Ascending aorta (tissue), 2 donors: ENCODE results near the gene CKMT2. TPM values are rescaled to one million over a fixed set of nuclear protein-coding genes. Genes with fewer than 3 reads are reported as not detected.

ENCODE experiments used
- DNase-seq, 2 donors: peaks; one replicate each; pipeline ENCODE4 v3.0.0-alpha.2; 2019; ENCODE audit warnings: low spot score in 2 of 2
- H3K27ac ChIP-seq, 2 donors: fragments of 200-600 bp; sonication (generic); one replicate each; pipeline ENCODE4 v1.5.1; 2016 to 2017; ENCODE audit warnings: mild to moderate bottlenecking in 1 of 2
- H3K27me3 ChIP-seq: fragments of 200-600 bp; sonication (generic); one replicate; pipeline ENCODE4 v1.5.1; 2017
- H3K36me3 ChIP-seq, 2 donors: fragments of 200-600 bp; sonication (generic); one replicate each; pipeline ENCODE4 v1.5.1; 2016
- H3K4me1 ChIP-seq, 2 donors: fragments of 200-600 bp; sonication (generic); one replicate each; pipeline ENCODE4 v1.5.1; 2016 to 2017; ENCODE audit warnings: mild to moderate bottlenecking in 1 of 2
- H3K4me3 ChIP-seq, 2 donors: fragments of 200-600 bp; sonication (generic); one replicate each; pipeline ENCODE4 v1.5.1; 2016 to 2017; ENCODE audit warnings: mild to moderate bottlenecking in 1 of 2
- H3K9me3 ChIP-seq, 2 donors: fragments of 200-600 bp; sonication (generic); one replicate each; pipeline ENCODE4 v1.5.1; 2016
- intact Hi-C: fragments of 100-400 bp; cut with DNase I; formaldehyde crosslinking; loops from one replicate; pipeline ENCODE4 v1.15.1; 2023
- total RNA-seq: library from RNA; depleted of rRNA; stranded (reverse); fragments of >200 nt; gene quantifications from one replicate; pipeline ENCODE4 v1.1.0, GENCODE V29; 2016
- TF ChIP-seq, protein P1 (sequence below), 3 experiments: fragments of 200-600 bp in 2 of 3; fragments of 450-650 bp in 1 of 3; sonication (generic) in 2 of 3; IDR thresholded peaks; one replicate each; pipeline ENCODE4 v1.5.1; 2016 to 2019; ENCODE audit warnings: antibody characterized with exemption in 3 of 3, mild to moderate bottlenecking in 1 of 3, moderate library complexity in 1 of 3

Gene CKMT2
- total RNA-seq, 1 donor from 2014 or later = 0.43 TPM

DNA sequence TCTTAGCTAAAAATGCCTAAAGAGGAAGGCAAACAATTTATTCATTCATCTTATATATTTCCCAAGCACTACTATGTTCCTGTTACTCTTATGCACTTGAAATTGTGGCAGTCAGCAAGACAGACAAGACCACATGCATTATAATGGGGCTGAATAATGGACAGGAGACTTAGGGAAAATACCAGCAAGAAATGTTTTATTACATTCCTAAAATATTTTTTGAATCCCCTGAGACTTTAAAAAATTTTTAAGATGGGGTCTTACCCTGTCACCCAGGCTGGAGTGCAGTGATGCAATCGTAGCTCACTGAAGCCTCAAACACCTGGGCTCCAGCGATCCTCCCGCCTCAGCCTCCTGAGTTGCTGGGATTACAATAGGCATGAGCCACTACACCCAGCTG lies 81.5 kb downstream of the CKMT2 start:
- no peak overlapping the region for H3K4me3 ChIP-seq
- TF ChIP-seq, protein P1, sequence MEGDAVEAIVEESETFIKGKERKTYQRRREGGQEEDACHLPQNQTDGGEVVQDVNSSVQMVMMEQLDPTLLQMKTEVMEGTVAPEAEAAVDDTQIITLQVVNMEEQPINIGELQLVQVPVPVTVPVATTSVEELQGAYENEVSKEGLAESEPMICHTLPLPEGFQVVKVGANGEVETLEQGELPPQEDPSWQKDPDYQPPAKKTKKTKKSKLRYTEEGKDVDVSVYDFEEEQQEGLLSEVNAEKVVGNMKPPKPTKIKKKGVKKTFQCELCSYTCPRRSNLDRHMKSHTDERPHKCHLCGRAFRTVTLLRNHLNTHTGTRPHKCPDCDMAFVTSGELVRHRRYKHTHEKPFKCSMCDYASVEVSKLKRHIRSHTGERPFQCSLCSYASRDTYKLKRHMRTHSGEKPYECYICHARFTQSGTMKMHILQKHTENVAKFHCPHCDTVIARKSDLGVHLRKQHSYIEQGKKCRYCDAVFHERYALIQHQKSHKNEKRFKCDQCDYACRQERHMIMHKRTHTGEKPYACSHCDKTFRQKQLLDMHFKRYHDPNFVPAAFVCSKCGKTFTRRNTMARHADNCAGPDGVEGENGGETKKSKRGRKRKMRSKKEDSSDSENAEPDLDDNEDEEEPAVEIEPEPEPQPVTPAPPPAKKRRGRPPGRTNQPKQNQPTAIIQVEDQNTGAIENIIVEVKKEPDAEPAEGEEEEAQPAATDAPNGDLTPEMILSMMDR (IDR thresholded peaks at IDR 0.05) = no peak
- H3K4me1 ChIP-seq = no peaks in the 10 kb centered on the region
- H3K9me3 ChIP-seq = no peaks in the 10 kb centered on the region
- intact Hi-C loops = no loop called here
- H3K36me3 ChIP-seq = peaks cover 23 to 38% of the 10 kb centered on the region in 2 donors
- H3K27me3 ChIP-seq = no peaks in the 10 kb centered on the region
- no peak for DNase-seq
- H3K27ac ChIP-seq = no peak overlapping the region

DNA sequence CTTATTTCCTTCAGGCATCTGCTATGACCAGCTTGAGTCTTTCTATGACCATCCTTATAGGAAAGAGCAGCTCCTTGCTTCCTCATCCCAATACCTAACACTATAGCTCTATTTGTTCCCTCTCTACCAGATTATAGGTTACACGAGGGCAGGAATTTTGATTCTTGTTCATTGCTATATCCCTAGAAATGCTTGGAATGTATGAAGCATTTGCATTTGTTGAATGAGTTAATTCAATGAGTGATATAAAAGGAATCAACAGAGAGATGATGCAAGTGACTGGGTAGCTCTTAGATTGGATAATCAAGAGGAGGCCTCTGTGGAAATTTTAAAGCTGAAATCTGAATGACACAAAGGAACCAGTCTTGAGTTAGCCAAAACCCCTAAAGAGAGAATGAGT lies 82.2 kb downstream of the CKMT2 start:
- Histone ChIP-seq H3K4me3 (no peak overlapping the region), H3K4me1 (no peaks in the 10 kb centered on the region), H3K27me3 (no peaks in the 10 kb centered on the region), H3K9me3 (no peaks in the 10 kb centered on the region), H3K27ac (no peak overlapping the region), H3K36me3 (peaks cover 22 to 36% of the 10 kb centered on the region in 2 donors)
- intact Hi-C loops = no loop called here
- no peak for DNase-seq
- TF ChIP-seq, protein P1 (IDR thresholded peaks at IDR 0.05) = no peak

DNA sequence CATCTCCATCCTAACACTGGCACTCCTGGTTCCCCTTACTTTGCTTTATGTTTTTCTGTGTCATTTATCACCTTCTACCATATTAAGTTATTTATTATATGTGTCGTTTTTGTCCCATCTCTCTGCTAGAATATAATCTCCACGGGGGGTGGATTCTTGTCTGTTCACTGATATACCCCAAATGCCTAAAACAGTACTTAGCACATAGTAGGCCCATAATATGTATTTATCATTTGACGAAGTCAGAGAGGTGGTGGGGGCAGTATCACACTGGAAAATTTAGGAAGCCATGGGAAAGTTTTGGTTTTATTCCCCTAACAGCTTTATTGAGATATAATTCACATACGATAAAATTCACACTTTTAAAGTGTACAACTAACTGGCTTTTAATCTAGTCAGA lies 82.7 kb downstream of the CKMT2 start:
- no peaks in the 10 kb centered on the region for H3K27me3 ChIP-seq
- peaks cover 22 to 33% of the 10 kb centered on the region in 2 donors for H3K36me3 ChIP-seq
- H3K27ac ChIP-seq = no peak overlapping the region
- H3K9me3 ChIP-seq = no peaks in the 10 kb centered on the region
- TF ChIP-seq, protein P1 (IDR thresholded peaks at IDR 0.05) = no peak
- intact Hi-C loops = no loop called here
- no peak for DNase-seq
- no peak overlapping the region for H3K4me3 ChIP-seq
- no peaks in the 10 kb centered on the region for H3K4me1 ChIP-seq

Other genes starting within 250 kb of the CKMT2 start
- gene ZCCHC9, start 68.3 kb downstream of the CKMT2 start, total RNA-seq = 10.5 TPM
- not detected for gene ACOT12, start 160.8 kb downstream of the CKMT2 start, total RNA-seq